LNCaP clone FGC (cell line): Measurements from ENCODE around the gene RFC2.
"Not testable (repeated sequence)": the region's sequence is repeated elsewhere in the genome, so short reads cannot be mapped to it uniquely, and the experiment has no call there.

Source experiments
- DNase-seq: peaks from one replicate; pipeline ENCODE4 v3.0.0-alpha.2; 2011; ENCODE audit warnings: low read depth
- H3K4me3 ChIP-seq: 2 replicates; pipeline ENCODE4 v1.5.1; 2011; ENCODE audit warnings: mild to moderate bottlenecking, low read depth, low read length, control low read depth
- TF ChIP-seq, protein P1 (sequence below): IDR thresholded peaks from 2 replicates; pipeline ENCODE4 v1.5.1; 2012; ENCODE audit warnings: mild to moderate bottlenecking; ENCODE audit not compliant: control insufficient read depth, insufficient read depth; ENCODE audit errors: extremely low read depth

RFC2 gene

DNA sequence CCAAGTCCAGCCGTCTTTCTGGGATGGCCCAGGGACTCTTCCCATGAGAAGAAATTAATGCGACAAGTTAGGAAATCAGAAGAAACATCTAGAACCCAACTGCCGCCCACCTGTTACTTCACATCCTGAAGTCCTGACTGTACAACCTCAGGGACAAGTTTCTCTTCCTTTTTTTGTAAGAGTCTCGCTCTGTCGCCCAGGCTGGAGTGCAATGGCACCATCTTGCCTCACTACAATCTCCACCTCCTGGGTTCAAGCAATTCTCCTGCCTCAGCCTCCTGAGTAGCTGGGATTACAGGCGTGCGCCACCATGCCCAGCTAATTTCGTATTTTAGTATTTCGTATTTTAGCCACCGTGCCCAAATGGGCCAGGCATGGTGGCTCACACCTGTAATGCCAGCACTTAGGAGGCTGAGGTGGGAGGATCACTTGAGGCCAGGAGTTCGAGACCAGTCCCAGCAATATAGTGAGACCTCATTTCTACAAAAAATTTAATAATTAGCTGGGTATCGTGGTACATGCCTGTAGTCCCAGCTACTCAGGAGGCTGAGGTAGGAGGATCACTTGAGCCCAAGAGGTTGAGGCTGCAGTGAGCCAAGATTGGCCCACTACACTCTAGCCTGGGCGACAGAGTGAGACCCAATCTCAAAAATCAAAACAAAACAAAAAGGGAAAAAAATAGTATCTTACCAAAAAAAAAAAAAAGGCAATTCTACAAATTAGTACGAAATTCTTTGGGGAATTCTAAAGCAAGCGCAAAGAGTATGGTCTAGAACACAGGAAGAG is 23.6 kb downstream of the RFC2 start:
- TF ChIP-seq, protein P1, sequence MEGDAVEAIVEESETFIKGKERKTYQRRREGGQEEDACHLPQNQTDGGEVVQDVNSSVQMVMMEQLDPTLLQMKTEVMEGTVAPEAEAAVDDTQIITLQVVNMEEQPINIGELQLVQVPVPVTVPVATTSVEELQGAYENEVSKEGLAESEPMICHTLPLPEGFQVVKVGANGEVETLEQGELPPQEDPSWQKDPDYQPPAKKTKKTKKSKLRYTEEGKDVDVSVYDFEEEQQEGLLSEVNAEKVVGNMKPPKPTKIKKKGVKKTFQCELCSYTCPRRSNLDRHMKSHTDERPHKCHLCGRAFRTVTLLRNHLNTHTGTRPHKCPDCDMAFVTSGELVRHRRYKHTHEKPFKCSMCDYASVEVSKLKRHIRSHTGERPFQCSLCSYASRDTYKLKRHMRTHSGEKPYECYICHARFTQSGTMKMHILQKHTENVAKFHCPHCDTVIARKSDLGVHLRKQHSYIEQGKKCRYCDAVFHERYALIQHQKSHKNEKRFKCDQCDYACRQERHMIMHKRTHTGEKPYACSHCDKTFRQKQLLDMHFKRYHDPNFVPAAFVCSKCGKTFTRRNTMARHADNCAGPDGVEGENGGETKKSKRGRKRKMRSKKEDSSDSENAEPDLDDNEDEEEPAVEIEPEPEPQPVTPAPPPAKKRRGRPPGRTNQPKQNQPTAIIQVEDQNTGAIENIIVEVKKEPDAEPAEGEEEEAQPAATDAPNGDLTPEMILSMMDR = no peak
- no peak overlapping the region for H3K4me3 ChIP-seq
- no peak for DNase-seq

DNA sequence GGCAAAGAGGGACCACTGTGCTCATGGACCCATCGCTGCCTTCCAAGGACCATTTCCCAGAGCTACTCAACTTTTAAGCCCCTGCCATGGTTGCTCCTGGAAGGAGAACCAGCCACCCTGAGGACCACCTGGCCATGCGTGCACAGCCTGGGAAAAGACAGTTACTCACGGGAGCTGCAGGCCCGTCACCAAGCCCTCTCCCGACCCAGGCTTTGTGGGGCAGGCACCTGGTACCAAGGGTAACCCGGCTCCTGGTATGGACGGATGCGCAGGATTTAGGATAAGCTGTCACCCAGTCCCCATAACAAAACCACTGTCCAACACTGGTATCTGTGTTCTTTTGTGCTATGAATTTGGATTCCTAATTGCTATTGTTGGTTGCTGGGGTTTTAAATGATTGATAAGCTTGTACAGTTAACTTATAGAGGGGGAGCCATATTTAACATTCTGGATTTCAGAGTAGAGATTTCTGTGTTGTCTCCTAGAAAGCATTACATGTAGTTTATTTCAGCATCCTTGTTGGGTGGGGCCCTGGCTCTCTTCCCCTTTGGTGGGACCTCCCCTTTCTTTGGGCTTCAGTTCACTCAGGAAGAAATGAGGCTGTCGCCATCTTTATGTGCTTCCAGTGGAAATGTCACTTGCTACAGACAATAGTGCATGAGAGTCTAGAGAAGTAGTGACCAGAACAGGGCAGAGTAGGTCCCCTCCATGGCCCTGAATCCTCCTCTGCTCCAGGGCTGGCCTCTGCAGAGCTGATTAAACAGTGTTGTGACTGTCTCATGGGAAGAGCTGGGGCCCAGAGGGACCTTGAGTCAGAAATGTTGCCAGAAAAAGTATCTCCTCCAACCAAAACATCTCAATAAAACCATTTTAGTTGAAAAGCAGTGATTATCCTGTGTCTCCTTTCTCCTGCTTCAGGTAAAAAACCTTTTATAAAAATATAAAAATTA is 25.0 kb downstream of the RFC2 start:
- DNase-seq = no peak
- H3K4me3 ChIP-seq = no peak overlapping the region
- TF ChIP-seq, protein P1 = no peak

DNA sequence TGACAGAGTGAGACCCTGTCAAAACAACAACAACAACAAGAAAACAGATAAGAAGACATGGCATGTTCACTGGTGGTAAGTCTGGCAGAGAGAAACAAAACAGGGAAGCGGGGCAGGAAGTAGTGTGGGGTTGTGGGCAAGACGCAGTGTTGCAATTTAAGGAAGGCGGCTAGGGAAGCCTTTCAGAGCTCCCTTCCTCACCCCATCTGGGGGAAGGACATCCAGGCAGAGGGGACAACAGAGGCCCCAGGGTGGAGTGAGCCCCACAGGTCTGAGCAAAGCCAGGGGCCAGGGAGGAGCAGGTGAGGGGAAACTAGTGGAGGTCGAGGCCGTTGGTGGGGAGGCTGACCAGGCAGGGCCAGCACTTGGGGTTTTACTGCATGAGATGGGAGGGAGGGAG is 27.6 kb downstream of the RFC2 start:
- DNase-seq = no peak
- no peak overlapping the region for H3K4me3 ChIP-seq

DNA sequence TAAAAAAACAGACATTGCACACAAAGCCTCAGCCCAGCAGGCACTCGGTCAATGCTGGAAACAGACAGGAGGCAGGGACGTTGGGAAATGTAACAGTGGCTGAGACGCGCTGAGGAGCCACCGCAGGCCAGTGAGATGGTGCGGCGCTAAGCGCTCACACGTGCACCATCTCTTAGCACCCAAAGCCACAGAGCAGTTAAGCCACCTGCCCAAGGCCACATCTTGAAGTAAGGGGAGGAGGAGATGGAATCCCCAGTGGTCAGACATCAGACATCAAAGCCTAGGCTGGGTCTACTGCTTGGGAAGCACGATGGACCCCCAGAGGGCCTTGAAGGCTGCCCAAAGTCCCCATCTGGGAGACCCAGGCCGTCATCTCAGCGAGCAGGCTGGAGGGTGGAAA is 28.8 kb downstream of the RFC2 start:
- no peak for DNase-seq
- TF ChIP-seq, protein P1 = no peak
- no peak overlapping the region for H3K4me3 ChIP-seq

More for the DNA sequence above, 27.6 kb downstream of the RFC2 start:
- TF ChIP-seq, protein P1 = no peak

DNA sequence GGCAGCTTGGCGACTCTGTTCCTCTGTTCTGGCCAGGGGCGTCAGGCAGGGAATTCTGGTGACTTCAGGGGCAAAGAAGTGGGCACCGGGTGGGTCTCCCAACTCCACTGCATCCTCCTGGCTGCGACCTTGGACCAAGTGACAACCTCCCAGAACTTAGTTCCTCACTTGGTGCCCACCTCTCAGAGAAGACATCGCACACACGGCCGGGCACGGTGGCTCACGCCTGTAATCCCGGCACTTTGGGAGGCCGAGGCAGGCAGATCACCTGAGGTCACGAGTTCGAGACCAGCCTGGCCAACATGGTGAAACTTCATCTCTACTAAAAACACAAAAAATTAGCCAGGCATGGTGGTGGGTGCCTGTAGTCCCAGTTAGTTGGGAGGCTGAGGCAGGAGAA is 29.3 kb downstream of the RFC2 start:
- not testable (repeated sequence) for DNase-seq

DNA sequence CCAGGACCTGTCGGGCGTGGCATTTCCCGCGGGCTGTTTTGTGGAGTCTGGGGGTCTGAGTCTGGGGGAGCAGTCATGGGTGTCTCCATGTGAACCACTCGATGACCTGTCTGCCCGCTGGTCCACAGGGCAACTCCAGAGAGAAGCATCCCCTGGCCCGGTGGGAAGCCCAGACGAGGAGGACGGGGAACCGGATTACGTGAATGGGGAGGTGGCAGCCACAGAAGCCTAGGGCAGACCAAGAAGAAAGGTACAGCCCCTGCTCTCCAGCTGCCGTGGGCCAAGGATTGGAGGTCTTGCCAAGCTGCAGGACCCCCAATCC is 29.7 kb downstream of the RFC2 start:
- TF ChIP-seq, protein P1 = no peak
- H3K4me3 ChIP-seq = no peak overlapping the region
- no peak for DNase-seq

More for the DNA sequence above, 29.3 kb downstream of the RFC2 start:
- not testable (repeated sequence) for H3K4me3 ChIP-seq

DNA sequence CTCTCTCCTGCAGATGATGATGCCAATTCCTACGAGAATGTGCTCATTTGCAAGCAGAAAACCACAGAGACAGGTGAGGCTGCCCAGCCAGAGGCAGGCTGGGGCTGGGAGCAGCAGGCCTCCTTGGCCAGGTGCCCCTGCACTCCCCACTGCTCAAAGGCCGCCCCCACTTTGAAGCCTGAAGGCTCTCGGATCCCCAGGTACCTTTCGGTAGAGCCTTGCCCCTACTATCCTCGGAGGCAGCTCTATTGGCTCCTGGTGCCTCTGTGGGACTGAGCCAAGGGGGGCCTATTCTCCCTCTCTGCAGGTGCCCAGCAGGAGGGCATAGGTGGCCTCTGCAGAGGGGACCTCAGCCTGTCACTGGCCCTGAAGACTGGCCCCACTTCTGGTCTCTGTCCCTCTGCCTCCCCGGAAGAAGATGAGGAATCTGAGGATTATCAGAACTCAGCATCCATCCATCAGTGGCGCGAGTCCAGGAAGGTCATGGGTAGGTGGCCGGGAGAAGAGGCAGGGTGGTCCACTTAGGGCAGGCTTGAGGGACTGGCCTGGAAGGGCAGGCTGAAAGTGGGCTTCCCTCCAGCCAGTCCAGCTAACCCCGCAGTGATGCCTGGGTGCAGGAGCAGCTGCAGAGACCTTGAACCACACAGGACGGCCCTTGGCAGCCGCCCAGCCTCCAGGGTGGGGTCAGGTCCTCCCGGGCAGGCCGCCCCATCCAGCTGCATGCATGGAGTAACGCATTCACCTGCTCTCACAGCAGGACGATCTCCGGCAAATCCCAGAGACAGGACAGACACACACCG is 30.3 kb downstream of the RFC2 start:
- TF ChIP-seq, protein P1 = no peak
- no peak for DNase-seq
- no peak overlapping the region for H3K4me3 ChIP-seq
